ENCODE results near the gene TNFRSF19.

TNFRSF19 gene

GRCh38 chr13:23671897-23672296, 101.7 kb downstream of the TNFRSF19 start:
- no peak overlapping the region for H3K4me2 ChIP-seq

DNA sequence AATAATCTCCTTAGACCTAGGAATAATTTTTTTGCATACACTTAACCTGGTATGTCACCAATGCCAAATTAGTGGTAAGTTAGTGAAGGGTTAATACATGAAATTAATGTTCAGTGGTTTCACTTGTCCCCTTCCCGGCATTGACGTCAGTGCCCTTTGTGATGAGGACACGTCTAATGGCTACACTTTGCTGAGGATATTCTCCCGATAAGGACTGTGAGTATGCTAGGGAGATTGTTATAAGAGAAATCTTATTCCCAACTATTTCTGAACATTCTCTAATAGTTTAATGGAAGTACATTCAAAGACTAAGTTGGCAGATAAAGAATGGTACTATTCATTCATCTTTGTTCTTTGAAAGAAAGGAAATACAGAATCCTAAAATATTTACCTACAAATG, 102.4 kb downstream of the TNFRSF19 start:
- no peaks in the 10 kb centered on the region for H3K36me3 ChIP-seq (ENCODE audit: insufficient read depth)
- no peaks in the 10 kb centered on the region for H3K27me3 ChIP-seq (ENCODE audit: insufficient read depth, low read depth)
- no peak overlapping the region for H3K27ac ChIP-seq
- H3K9ac ChIP-seq, result no peak overlapping the region
- TF ChIP-seq CTCF (conservative IDR thresholded peaks at IDR 0.05; ENCODE audit: low read depth, low read length), result no peak
- H3K4me3 ChIP-seq (IDR thresholded peaks at IDR 0.05; ENCODE audit: insufficient read depth, low read depth, low read length), result no peak overlapping the region
- no peaks in the 10 kb centered on the region for H4K20me1 ChIP-seq (ENCODE audit: insufficient read depth)
- H2AFZ ChIP-seq (ENCODE audit: low read depth), result no peak overlapping the region
- H3K79me2 ChIP-seq (ENCODE audit: insufficient read depth, low read depth), result no peaks in the 10 kb centered on the region
- H3K4me1 ChIP-seq (ENCODE audit: low read depth, poor library complexity, severe bottlenecking), result no peaks in the 10 kb centered on the region
- no peak overlapping the region for H3K4me2 ChIP-seq

More at GRCh38 chr13:23671897-23672296, 101.7 kb downstream of the TNFRSF19 start:
- no peak overlapping the region for H3K9ac ChIP-seq
- H2AFZ ChIP-seq (ENCODE audit: low read depth), result no peak overlapping the region
- H3K36me3 ChIP-seq (ENCODE audit: insufficient read depth), result no peaks in the 10 kb centered on the region
- H4K20me1 ChIP-seq (ENCODE audit: insufficient read depth), result no peaks in the 10 kb centered on the region
- TF ChIP-seq CTCF (conservative IDR thresholded peaks at IDR 0.05; ENCODE audit: low read depth, low read length), result no peak
- no peaks in the 10 kb centered on the region for H3K4me1 ChIP-seq (ENCODE audit: low read depth, poor library complexity, severe bottlenecking)
- no peak overlapping the region for H3K4me3 ChIP-seq (IDR thresholded peaks at IDR 0.05; ENCODE audit: insufficient read depth, low read depth, low read length)
- H3K79me2 ChIP-seq (ENCODE audit: insufficient read depth, low read depth), result no peaks in the 10 kb centered on the region
- H3K27me3 ChIP-seq (ENCODE audit: insufficient read depth, low read depth), result no peaks in the 10 kb centered on the region
- no peak overlapping the region for H3K27ac ChIP-seq

DNA sequence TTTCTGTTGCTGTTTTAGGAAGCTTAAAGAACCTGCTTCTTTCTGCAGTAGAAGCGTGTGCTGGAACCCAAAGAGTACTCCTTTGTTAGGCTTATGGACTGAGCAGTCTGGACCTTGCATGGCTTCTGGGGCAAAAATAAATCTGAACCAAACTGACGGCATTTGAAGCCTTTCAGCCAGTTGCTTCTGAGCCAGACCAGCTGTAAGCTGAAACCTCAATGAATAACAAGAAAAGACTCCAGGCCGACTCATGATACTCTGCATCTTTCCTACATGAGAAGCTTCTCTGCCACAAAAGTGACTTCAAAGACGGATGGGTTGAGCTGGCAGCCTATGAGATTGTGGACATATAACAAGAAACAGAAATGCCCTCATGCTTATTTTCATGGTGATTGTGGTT, 103.1 kb downstream of the TNFRSF19 start:
- no peak overlapping the region for H3K9ac ChIP-seq

GRCh38 chr13:23673867-23674605, 103.8 kb downstream of the TNFRSF19 start:
- Histone ChIP-seq H3K4me3 (IDR thresholded peaks at IDR 0.05; ENCODE audit: insufficient read depth, low read depth, low read length) (no peak overlapping the region), H3K36me3 (ENCODE audit: insufficient read depth) (no peaks in the 10 kb centered on the region), H3K27ac (no peak overlapping the region), H3K9ac (no peak overlapping the region), H3K27me3 (ENCODE audit: insufficient read depth, low read depth) (no peaks in the 10 kb centered on the region), H3K4me1 (ENCODE audit: low read depth, poor library complexity, severe bottlenecking) (peaks cover 10% of the 10 kb centered on the region), H2AFZ (ENCODE audit: low read depth) (no peak overlapping the region), H3K4me2 (no peak overlapping the region), H3K79me2 (ENCODE audit: insufficient read depth, low read depth) (no peaks in the 10 kb centered on the region), H4K20me1 (ENCODE audit: insufficient read depth) (no peaks in the 10 kb centered on the region)
- TF ChIP-seq CTCF (conservative IDR thresholded peaks at IDR 0.05; ENCODE audit: low read depth, low read length), result no peak

More for the DNA sequence above, 103.1 kb downstream of the TNFRSF19 start:
- Histone ChIP-seq H3K36me3 (ENCODE audit: insufficient read depth) (no peaks in the 10 kb centered on the region), H3K27ac (no peak overlapping the region), H3K27me3 (ENCODE audit: insufficient read depth, low read depth) (no peaks in the 10 kb centered on the region), H2AFZ (ENCODE audit: low read depth) (no peak overlapping the region), H4K20me1 (ENCODE audit: insufficient read depth) (no peaks in the 10 kb centered on the region), H3K4me1 (ENCODE audit: low read depth, poor library complexity, severe bottlenecking) (peaks cover 3% of the 10 kb centered on the region), H3K79me2 (ENCODE audit: insufficient read depth, low read depth) (no peaks in the 10 kb centered on the region), H3K4me2 (no peak overlapping the region), H3K4me3 (IDR thresholded peaks at IDR 0.05; ENCODE audit: insufficient read depth, low read depth, low read length) (no peak overlapping the region)
- no peak for TF ChIP-seq CTCF (conservative IDR thresholded peaks at IDR 0.05; ENCODE audit: low read depth, low read length)
